MCF 10A (cell line): ENCODE measurements around the gene SRRM5. TPM values are rescaled to one million over a fixed set of nuclear protein-coding genes. Genes with fewer than 3 reads are reported as not detected.

ENCODE experiments used
- BruUV-seq: library from RNA; stranded (reverse); fragments of 400-500 nt; replicated peaks from 2 replicates; lab custom pipeline; 2021; lab: Mats Ljungman, UMichigan
- CTCF ChIA-PET: fragments of 300-600 bp; sonication (Branson Sonifier 250); formaldehyde crosslinking; extraction: SDS; loops from one replicate; lab custom pipeline; 2021; ENCODE audit warnings: antibody characterized with exemption, inconsistent platforms; lab: Yijun Ruan, JAX
- POLR2A ChIA-PET: fragments of 300-600, 350-650 bp; sonication (Branson Sonifier 250); formaldehyde crosslinking; extraction: SDS; loops from one replicate; lab custom pipeline; 2020; ENCODE audit warnings: antibody characterized with exemption, inconsistent platforms; lab: Yijun Ruan, JAX
- DNase-seq: peaks from one replicate; pipeline ENCODE4 v3.0.0-alpha.2; 2018; ENCODE audit not compliant: unreplicated experiment
- H3K27ac Mint-ChIP-seq: one replicate; pipeline ENCODE4 v1.8.0; 2022; ENCODE audit warnings: mild to moderate bottlenecking, low read depth, mixed read lengths; ENCODE audit not compliant: unreplicated experiment
- H3K27me3 Mint-ChIP-seq: one replicate; pipeline ENCODE4 v1.8.0; 2022; ENCODE audit warnings: mixed read lengths; ENCODE audit not compliant: insufficient read depth, unreplicated experiment
- H3K36me3 Mint-ChIP-seq: one replicate; pipeline ENCODE4 v1.8.0; 2022; ENCODE audit warnings: mild to moderate bottlenecking, moderate library complexity, mixed read lengths; ENCODE audit not compliant: insufficient read depth, unreplicated experiment
- H3K4me1 Mint-ChIP-seq: one replicate; pipeline ENCODE4 v1.8.0; 2022; ENCODE audit warnings: mixed read lengths; ENCODE audit not compliant: insufficient read depth, unreplicated experiment
- H3K4me3 Mint-ChIP-seq: one replicate; pipeline ENCODE4 v1.8.0; 2022; ENCODE audit warnings: mild to moderate bottlenecking, moderate library complexity, mixed read lengths; ENCODE audit not compliant: unreplicated experiment
- H3K9me3 Mint-ChIP-seq: one replicate; pipeline ENCODE4 v1.8.0; 2022; ENCODE audit warnings: mixed read lengths; ENCODE audit not compliant: unreplicated experiment
- intact Hi-C: fragments of 100-400 bp; cut with micrococcal nuclease; formaldehyde crosslinking; loops from 2 replicates; pipeline ENCODE4 v1.14.1; 2022
- total RNA-seq: library from RNA; stranded (reverse); gene quantifications from 2 replicates; pipeline ENCODE4 v1.2.3, GENCODE V29; 2022
- TF ChIP-seq, protein P1 (sequence below): fragments of 200-600 bp; IDR thresholded peaks from one replicate; pipeline ENCODE4 v1.8.0; 2022; ENCODE audit warnings: antibody characterized with exemption, mild to moderate bottlenecking; ENCODE audit not compliant: unreplicated experiment

SRRM5 gene
- total RNA-seq, 1 experiment from 2014 or later, result 0.28 TPM

GRCh38 chr19:43638995-43639518 lies 27.2 kb downstream of the SRRM5 start:
- POLR2A ChIA-PET, result no interaction called here
- CTCF ChIA-PET, result interaction anchor here (0.6 kb wide), 1 partner anchor 9 kb away, joined by 3 read pairs; no protein-coding TSS in a partner anchor
- no peaks in the 10 kb centered on the region for H3K9me3 Mint-ChIP-seq
- intact Hi-C loops, result no loop called here
- BruUV-seq, result no TSS peak
- TF ChIP-seq, protein P1, sequence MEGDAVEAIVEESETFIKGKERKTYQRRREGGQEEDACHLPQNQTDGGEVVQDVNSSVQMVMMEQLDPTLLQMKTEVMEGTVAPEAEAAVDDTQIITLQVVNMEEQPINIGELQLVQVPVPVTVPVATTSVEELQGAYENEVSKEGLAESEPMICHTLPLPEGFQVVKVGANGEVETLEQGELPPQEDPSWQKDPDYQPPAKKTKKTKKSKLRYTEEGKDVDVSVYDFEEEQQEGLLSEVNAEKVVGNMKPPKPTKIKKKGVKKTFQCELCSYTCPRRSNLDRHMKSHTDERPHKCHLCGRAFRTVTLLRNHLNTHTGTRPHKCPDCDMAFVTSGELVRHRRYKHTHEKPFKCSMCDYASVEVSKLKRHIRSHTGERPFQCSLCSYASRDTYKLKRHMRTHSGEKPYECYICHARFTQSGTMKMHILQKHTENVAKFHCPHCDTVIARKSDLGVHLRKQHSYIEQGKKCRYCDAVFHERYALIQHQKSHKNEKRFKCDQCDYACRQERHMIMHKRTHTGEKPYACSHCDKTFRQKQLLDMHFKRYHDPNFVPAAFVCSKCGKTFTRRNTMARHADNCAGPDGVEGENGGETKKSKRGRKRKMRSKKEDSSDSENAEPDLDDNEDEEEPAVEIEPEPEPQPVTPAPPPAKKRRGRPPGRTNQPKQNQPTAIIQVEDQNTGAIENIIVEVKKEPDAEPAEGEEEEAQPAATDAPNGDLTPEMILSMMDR, result no peak
- peak overlapping the region; percentile 84 for H3K4me3 Mint-ChIP-seq
- peaks cover 36% of the 10 kb centered on the region for H3K27me3 Mint-ChIP-seq
- H3K36me3 Mint-ChIP-seq, result no peaks in the 10 kb centered on the region
- peak overlapping the region; percentile 52 for H3K27ac Mint-ChIP-seq
- no peak for DNase-seq
- peaks cover 21% of the 10 kb centered on the region for H3K4me1 Mint-ChIP-seq

DNA sequence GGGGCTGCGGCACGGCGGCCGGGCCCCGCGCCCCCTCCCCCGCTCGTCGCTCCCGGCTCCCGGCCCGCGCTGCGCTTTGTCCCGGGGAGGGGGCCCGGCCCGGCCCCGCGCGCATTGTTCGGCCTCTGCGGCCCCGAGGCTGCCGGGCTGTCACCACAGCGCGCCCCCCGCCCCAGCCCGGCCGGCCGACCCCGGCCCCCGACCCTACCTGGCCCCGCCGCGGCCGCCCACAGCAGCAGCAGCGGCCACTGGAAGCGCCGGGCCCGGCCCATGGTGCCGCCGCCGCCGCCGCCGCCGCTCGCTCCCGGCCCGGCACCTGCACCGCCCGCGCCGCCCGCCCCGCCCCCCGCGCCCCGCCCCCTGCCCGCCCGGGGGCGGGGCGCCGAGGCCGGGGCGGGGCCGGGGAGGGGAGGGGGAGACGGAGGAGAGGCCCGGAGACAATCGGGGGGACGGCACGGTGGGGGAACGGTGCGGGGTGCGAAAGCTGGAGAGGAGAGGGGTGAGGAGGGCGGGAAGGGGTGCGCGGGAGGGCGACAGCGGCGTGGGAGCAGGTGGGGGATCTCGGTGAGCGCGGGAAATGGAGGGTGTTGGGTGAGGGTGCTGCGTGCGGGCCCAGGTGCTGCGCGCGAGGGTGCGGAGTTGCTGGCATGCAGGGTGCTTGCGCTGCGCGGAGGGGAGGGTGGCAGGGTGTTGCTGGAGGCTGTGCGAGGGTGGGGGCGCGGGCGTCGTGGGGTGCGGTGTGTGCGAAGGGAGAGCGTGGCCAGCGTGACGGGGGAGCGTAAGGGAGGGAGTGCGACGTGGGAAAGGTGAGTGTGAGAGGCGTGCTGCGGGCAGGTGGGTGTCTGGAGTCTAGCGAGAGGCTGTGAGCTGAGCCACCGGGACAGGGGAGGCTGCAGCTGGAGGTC lies 27.9 kb downstream of the SRRM5 start, which contains the start of gene CADM4:
CADM4 (minus strand) TSS at position 332 of the 905 bp plus-strand sequence; CDS start at position 272, 60 bp downstream.
- ChIA-PET CTCF (interaction anchor here (0.6 kb wide), 1 partner anchor 8 kb away, joined by 3 read pairs; no protein-coding TSS in a partner anchor), POLR2A (no interaction called here)
- peak within 1 kb of the TSS; percentile 52 for H3K27ac Mint-ChIP-seq
- DNase-seq, result no peak
- TF ChIP-seq, protein P1, result no peak
- H3K36me3 Mint-ChIP-seq, result no peaks in the 10 kb centered on the region
- H3K27me3 Mint-ChIP-seq, result peaks cover 36% of the 10 kb centered on the region
- BruUV-seq, result no TSS peak
- intact Hi-C loops, result no loop called here
- peak within 1 kb of the TSS; percentile 84 for H3K4me3 Mint-ChIP-seq
- peaks cover 21% of the 10 kb centered on the region for H3K4me1 Mint-ChIP-seq
- H3K9me3 Mint-ChIP-seq, result no peaks in the 10 kb centered on the region

DNA sequence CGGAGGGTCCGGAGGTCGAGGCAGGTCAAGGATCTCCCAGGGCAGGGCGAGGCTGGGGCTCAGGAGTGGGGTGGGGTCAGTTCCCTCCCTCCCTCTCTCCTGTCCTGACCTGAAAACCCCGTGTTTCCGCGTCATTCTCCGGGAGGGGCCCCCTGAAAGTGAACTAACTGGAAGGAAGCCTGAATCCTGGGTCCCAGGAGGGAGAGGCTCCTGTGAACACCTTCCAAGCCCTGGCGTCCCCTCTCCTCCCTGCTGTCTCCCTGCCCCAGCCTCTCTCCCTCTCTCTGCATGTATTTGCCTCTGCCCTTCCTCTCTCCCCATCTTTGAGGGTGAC lies 28.5 kb downstream of the SRRM5 start:
- Mint-ChIP-seq H3K9me3 (no peaks in the 10 kb centered on the region), H3K27me3 (peaks cover 36% of the 10 kb centered on the region), H3K4me1 (peaks cover 18% of the 10 kb centered on the region), H3K4me3 (peak overlapping the region; percentile 68), H3K36me3 (no peaks in the 10 kb centered on the region), H3K27ac (no peak overlapping the region)
- CTCF ChIA-PET, result interaction anchor here (3.5 kb wide), 1 partner anchor 12 kb away, joined by 16 read pairs; no protein-coding TSS in a partner anchor
- BruUV-seq, result no TSS peak
- intact Hi-C loops, result no loop called here
- DNase-seq, result no peak
- TF ChIP-seq, protein P1, result no peak
- POLR2A ChIA-PET, result no interaction called here

- no TSS peak for BruUV-seq
- Mint-ChIP-seq H3K4me1 (peaks cover 16% of the 10 kb centered on the region), H3K27ac (peak overlapping the region; percentile 74), H3K9me3 (no peaks in the 10 kb centered on the region), H3K4me3 (peak overlapping the region; percentile 67), H3K27me3 (peaks cover 36% of the 10 kb centered on the region), H3K36me3 (no peaks in the 10 kb centered on the region)
- POLR2A ChIA-PET, result interaction anchor here (0.6 to 0.8 kb wide), 3 partner anchors 22 to 113 kb away, joined by 3 to 4 read pairs (median 3); no protein-coding TSS in a partner anchor
- TF ChIP-seq, protein P1, result no peak
- intact Hi-C loops, result no loop called here
- CTCF ChIA-PET, result interaction anchor here (0.6 to 3.5 kb wide), 4 partner anchors 11 to 1077 kb away, joined by 3 to 16 read pairs (median 4); no protein-coding TSS in a partner anchor
- DNase-seq, result no peak
Observed at GRCh38 chr19:43641333-43641732, 29.4 kb downstream of the SRRM5 start.
